Measurements from ENCODE around the gene CBARP. TPM values are rescaled to one million over a fixed set of nuclear protein-coding genes. Genes with fewer than 3 reads are reported as not detected.

The CBARP gene
- total RNA-seq, 1 donor from 2014 or later, result 1.2 TPM

DNA sequence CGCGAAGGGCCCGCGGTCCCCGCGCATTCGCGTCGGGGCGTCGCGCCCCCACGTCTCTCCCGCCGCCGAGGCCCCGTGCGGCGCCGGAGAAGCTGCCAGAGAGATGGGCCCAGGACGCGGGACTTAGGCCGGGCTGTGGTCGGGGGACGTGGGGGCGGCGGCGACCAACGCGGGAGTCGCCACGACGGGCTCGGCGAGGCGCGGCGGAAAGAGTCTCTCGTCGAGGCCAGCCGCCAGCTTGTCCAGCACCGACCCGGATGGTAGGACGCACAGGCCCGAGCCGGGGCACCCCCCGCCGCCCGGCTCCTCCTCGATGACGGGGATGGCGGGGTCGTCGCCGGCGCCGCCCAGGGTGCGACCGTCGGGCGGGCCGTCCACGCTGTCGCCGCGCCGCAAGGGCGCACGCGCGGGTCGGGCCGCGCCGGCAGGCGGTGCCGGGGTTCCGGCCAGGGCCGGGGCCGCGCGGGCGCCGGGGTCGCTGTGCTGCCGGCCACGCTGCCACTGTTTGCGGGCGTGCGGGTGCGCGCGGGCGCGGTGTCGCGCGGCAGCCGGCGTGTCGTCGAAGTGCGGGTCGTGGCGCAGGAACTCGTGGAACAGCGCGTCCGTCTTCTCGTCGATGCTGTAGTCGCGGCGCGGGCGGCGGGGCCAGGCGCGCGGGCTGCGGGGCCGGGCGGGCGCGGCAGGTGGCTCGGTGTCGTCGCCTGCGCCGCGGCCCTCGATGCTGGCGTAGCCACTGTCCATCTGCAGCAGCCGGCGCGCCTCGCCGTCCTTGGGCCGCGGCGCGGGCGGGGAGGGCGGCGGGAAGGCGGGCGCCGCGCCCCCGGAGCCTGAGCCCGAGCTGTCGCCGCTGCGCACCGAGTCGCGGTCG is 8.5 kb downstream of the CBARP start:
- H2AFZ ChIP-seq (replicated peaks), result no peak overlapping the region
- H3K4me1 ChIP-seq, result no peaks in the 10 kb centered on the region
- H3K9me3 ChIP-seq (ENCODE audit: low read depth), result no peaks in the 10 kb centered on the region
- Mint-ChIP-seq H3K27me3 (ENCODE audit: insufficient read depth, low read depth) (peaks cover 6% of the 10 kb centered on the region), H3K36me3 (peaks cover 2% of the 10 kb centered on the region), H3K27ac (no peak overlapping the region), H3K9me3 (no peaks in the 10 kb centered on the region), H3K4me3 (no peak overlapping the region), H3K4me1 (peaks cover 7% of the 10 kb centered on the region)
- no peak for DNase-seq (ENCODE audit: low spot score)
- H3F3A ChIP-seq (ENCODE audit: low read depth), result peaks cover 5% of the 10 kb centered on the region
- H3K79me2 ChIP-seq (ENCODE audit: low read depth), result no peaks in the 10 kb centered on the region
- TF ChIP-seq, protein P1, sequence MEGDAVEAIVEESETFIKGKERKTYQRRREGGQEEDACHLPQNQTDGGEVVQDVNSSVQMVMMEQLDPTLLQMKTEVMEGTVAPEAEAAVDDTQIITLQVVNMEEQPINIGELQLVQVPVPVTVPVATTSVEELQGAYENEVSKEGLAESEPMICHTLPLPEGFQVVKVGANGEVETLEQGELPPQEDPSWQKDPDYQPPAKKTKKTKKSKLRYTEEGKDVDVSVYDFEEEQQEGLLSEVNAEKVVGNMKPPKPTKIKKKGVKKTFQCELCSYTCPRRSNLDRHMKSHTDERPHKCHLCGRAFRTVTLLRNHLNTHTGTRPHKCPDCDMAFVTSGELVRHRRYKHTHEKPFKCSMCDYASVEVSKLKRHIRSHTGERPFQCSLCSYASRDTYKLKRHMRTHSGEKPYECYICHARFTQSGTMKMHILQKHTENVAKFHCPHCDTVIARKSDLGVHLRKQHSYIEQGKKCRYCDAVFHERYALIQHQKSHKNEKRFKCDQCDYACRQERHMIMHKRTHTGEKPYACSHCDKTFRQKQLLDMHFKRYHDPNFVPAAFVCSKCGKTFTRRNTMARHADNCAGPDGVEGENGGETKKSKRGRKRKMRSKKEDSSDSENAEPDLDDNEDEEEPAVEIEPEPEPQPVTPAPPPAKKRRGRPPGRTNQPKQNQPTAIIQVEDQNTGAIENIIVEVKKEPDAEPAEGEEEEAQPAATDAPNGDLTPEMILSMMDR (IDR thresholded peaks at IDR 0.05), result no peak
- TF ChIP-seq EZH2phosphoT487 (IDR thresholded peaks at IDR 0.05), result no peak
- TF ChIP-seq EZH2 (IDR thresholded peaks at IDR 0.05), result no peak
- H3K27ac ChIP-seq, result no peak overlapping the region
- no peaks in the 10 kb centered on the region for H3K27me3 ChIP-seq
- H4K20me1 ChIP-seq (ENCODE audit: low read depth), result peaks cover 22% of the 10 kb centered on the region
- H3K36me3 ChIP-seq, result no peaks in the 10 kb centered on the region
- H3K9ac ChIP-seq, result no peak overlapping the region
- H3K4me3 ChIP-seq, result no peak overlapping the region
- no peak overlapping the region for H3K4me2 ChIP-seq

DNA sequence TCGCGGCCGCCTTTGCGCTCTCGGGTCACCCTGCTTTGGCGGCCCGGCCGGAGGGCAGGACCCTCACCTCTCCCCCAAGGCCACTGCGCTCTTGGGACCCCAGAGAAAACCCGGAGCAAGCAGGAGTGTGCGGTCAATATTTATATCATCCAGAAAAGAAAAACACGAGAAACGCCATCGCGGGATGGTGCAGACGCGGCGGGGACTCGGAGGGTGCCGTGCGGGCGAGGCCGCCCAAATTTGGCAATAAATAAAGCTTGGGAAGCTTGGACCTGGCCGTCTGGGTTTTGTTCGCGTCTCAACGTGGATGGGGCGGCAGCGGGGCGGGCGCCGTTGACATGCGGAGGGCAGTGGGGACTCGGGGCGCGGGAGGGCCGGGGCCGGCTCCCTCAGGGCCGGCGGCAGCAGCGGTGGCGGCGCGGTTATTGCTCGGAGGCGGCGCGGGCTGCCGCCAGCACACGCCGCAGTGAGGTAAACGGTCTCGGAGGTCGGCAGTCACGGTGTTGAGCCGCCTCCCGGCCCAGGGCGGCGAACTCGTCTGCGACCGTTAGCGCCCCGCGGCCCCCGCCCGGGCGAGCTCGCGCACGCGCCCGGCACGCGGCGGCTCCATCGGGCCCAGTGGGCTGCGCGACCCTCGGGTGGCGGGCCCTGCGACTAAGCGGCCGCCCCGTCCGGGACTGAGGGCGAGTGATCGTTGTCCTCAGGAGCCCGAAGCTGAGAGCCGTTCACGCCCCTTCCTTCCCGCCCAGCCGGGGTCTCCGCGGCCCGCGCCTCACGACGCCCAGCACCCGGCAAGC is 9.4 kb downstream of the CBARP start:
- H3K27me3 Mint-ChIP-seq (ENCODE audit: insufficient read depth, low read depth), result peaks cover 6% of the 10 kb centered on the region
- H3K4me1 ChIP-seq, result no peaks in the 10 kb centered on the region
- H2AFZ ChIP-seq (replicated peaks), result no peak overlapping the region
- no peak overlapping the region for H3K4me3 ChIP-seq
- no peaks in the 10 kb centered on the region for H3K36me3 ChIP-seq
- H3K9me3 Mint-ChIP-seq, result no peaks in the 10 kb centered on the region
- H4K20me1 ChIP-seq (ENCODE audit: low read depth), result peaks cover 25% of the 10 kb centered on the region
- no peak for TF ChIP-seq EZH2phosphoT487 (IDR thresholded peaks at IDR 0.05)
- TF ChIP-seq, protein P1 (IDR thresholded peaks at IDR 0.05), result no peak
- peak overlapping the region; percentile 30 for H3K4me3 Mint-ChIP-seq
- H3K9ac ChIP-seq, result no peak overlapping the region
- H3K27ac Mint-ChIP-seq, result no peak overlapping the region
- peaks cover 2% of the 10 kb centered on the region for H3K36me3 Mint-ChIP-seq
- H3K27me3 ChIP-seq, result no peaks in the 10 kb centered on the region
- no peak overlapping the region for H3K4me2 ChIP-seq
- peaks cover 5% of the 10 kb centered on the region for H3F3A ChIP-seq (ENCODE audit: low read depth)
- no peaks in the 10 kb centered on the region for H3K9me3 ChIP-seq (ENCODE audit: low read depth)
- no peaks in the 10 kb centered on the region for H3K79me2 ChIP-seq (ENCODE audit: low read depth)
- H3K27ac ChIP-seq, result no peak overlapping the region
- H3K4me1 Mint-ChIP-seq, result peaks cover 7% of the 10 kb centered on the region
- no peak for DNase-seq (ENCODE audit: low spot score)

DNA sequence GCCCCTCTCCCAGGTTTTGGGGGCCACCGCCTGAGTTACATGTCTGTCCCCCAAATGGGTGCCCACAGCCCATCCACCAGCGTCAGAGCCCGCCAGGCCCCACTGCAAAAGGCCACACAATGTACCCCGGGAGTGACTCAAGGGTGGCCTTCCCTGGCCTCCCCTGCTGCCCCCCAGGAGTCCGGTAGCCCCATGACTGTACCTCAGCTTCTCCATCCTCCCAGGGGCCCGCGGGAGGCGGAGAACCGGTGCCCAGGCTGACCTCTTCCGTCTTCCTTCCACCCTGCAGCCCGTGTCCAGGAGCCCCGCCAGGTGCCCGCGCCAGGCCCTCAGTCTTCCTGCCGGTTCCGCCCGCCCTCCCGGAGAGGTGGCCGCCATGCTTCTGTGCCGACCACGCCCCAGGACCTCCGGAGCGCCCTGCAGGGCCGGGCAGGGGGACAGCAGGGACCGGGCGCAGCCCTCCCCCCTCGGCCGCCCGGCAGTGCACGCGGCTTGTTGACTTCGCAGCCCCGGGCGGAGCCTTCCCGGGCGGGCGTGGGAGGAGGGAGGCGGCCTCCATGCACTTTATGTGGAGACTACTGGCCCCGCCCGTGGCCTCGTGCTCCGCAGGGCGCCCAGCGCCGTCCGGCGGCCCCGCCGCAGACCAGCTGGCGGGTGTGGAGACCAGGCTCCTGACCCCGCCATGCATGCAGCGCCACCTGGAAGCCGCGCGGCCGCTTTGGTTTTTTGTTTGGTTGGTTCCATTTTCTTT is 10.3 kb downstream of the CBARP start:
- peaks cover 5% of the 10 kb centered on the region for H3K4me1 Mint-ChIP-seq
- Histone ChIP-seq H3K79me2 (ENCODE audit: low read depth) (no peaks in the 10 kb centered on the region), H3K9ac (no peak overlapping the region), H3K27me3 (no peaks in the 10 kb centered on the region), H4K20me1 (ENCODE audit: low read depth) (peaks cover 32% of the 10 kb centered on the region), H3K4me1 (no peaks in the 10 kb centered on the region), H3K36me3 (no peaks in the 10 kb centered on the region), H3K4me3 (no peak overlapping the region), H3K4me2 (no peak overlapping the region), H3K9me3 (ENCODE audit: low read depth) (no peaks in the 10 kb centered on the region), H2AFZ (replicated peaks) (no peak overlapping the region), H3F3A (ENCODE audit: low read depth) (peaks cover 5% of the 10 kb centered on the region), H3K27ac (no peak overlapping the region)
- H3K36me3 Mint-ChIP-seq, result peaks cover 2% of the 10 kb centered on the region
- peaks cover 6% of the 10 kb centered on the region for H3K27me3 Mint-ChIP-seq (ENCODE audit: insufficient read depth, low read depth)
- H3K9me3 Mint-ChIP-seq, result no peaks in the 10 kb centered on the region
- no peak for DNase-seq (ENCODE audit: low spot score)
- no peak overlapping the region for H3K4me3 Mint-ChIP-seq
- TF ChIP-seq EZH2 (IDR thresholded peaks at IDR 0.05), result no peak
- TF ChIP-seq, protein P1 (IDR thresholded peaks at IDR 0.05), result no peak
- no peak for TF ChIP-seq EZH2phosphoT487 (IDR thresholded peaks at IDR 0.05)
- H3K27ac Mint-ChIP-seq, result no peak overlapping the region
